PFSK-1 (cell line): ENCODE data around the gene SKI.

Experiments
- FOXP2 ChIP-seq: optimal IDR thresholded peaks from 2 replicates; pipeline ENCODE3; 2011; ENCODE audit warnings: borderline replicate concordance, control low read depth, inconsistent platforms; ENCODE audit not compliant: insufficient read depth; ENCODE audit errors: extremely low read length, extremely low read depth
- POLR2AphosphoS5 ChIP-seq: IDR thresholded peaks from 2 replicates; pipeline ENCODE4 v1.6.1; 2012; ENCODE audit warnings: low read depth, mild to moderate bottlenecking, control low read depth, low read length, moderate library complexity
- SIN3A ChIP-seq: IDR thresholded peaks from 2 replicates; pipeline ENCODE4 v1.6.1; 2012; ENCODE audit warnings: mild to moderate bottlenecking, low read length, moderate library complexity, borderline replicate concordance; ENCODE audit not compliant: insufficient read depth
- TAF1 ChIP-seq: IDR thresholded peaks from 2 replicates; pipeline ENCODE4 v1.6.1; 2012; ENCODE audit warnings: low read length, control low read depth, borderline replicate concordance; ENCODE audit not compliant: insufficient read depth
- TF ChIP-seq, protein P1 (sequence below), 2 experiments: IDR thresholded peaks; 2 replicates each; pipeline versions ENCODE4 v1.6.1 to v1.8.0; 2011 to 2012; ENCODE audit warnings: low read depth in 2 of 2, low read length in 2 of 2, control low read depth in 1 of 2, inconsistent platforms in 1 of 2, mild to moderate bottlenecking in 1 of 2, moderate library complexity in 1 of 2; ENCODE audit not compliant: insufficient read depth in 1 of 2

The SKI gene

GRCh38 chr1:2350911-2351655, 123.0 kb downstream of the SKI start:
- TF ChIP-seq TAF1 (no peak), SIN3A (no peak), POLR2AphosphoS5 (no peak), FOXP2 (no peak)

DNA sequence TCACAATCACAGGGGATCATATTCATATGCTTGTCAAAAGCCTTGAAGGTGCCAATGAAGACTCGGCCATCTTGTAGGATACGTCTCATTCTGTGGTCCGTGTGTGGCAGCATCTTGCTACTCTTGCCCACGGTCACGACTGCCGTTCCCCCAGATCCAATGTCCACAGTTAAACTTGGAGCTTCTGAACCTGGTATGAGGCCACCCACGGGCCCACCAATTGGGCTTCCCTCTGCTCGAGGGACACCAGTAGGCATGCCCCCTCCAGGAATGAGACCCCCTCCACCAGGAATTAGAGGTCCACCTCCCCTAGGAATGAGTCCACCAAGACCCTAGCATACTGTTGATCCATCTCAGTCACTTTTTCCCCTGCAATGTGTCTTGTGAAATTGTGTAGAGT, 123.6 kb downstream of the SKI start:
- no peak for TF ChIP-seq SIN3A
- TF ChIP-seq POLR2AphosphoS5, result no peak
- no peak for TF ChIP-seq FOXP2
- TF ChIP-seq, protein P1, sequence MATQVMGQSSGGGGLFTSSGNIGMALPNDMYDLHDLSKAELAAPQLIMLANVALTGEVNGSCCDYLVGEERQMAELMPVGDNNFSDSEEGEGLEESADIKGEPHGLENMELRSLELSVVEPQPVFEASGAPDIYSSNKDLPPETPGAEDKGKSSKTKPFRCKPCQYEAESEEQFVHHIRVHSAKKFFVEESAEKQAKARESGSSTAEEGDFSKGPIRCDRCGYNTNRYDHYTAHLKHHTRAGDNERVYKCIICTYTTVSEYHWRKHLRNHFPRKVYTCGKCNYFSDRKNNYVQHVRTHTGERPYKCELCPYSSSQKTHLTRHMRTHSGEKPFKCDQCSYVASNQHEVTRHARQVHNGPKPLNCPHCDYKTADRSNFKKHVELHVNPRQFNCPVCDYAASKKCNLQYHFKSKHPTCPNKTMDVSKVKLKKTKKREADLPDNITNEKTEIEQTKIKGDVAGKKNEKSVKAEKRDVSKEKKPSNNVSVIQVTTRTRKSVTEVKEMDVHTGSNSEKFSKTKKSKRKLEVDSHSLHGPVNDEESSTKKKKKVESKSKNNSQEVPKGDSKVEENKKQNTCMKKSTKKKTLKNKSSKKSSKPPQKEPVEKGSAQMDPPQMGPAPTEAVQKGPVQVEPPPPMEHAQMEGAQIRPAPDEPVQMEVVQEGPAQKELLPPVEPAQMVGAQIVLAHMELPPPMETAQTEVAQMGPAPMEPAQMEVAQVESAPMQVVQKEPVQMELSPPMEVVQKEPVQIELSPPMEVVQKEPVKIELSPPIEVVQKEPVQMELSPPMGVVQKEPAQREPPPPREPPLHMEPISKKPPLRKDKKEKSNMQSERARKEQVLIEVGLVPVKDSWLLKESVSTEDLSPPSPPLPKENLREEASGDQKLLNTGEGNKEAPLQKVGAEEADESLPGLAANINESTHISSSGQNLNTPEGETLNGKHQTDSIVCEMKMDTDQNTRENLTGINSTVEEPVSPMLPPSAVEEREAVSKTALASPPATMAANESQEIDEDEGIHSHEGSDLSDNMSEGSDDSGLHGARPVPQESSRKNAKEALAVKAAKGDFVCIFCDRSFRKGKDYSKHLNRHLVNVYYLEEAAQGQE (IDR thresholded peaks at IDR 0.05; ENCODE audit: insufficient read depth in 1 of 2, low read depth in 2 of 2, low read length in 2 of 2), result no peak
- TF ChIP-seq TAF1, result no peak

- TF ChIP-seq, protein P1 (IDR thresholded peaks at IDR 0.05; ENCODE audit: insufficient read depth in 1 of 2, low read depth in 2 of 2, low read length in 2 of 2), result no peak
- TF ChIP-seq POLR2AphosphoS5, result no peak
Observed at GRCh38 chr1:2352341-2352896, 124.3 kb downstream of the SKI start.

- TF ChIP-seq, protein P1 (IDR thresholded peaks at IDR 0.05; ENCODE audit: insufficient read depth in 1 of 2, low read depth in 2 of 2, low read length in 2 of 2), result no peak
- no peak for TF ChIP-seq TAF1
- TF ChIP-seq FOXP2, result no peak
- no peak for TF ChIP-seq SIN3A
- no peak for TF ChIP-seq POLR2AphosphoS5
Observed at GRCh38 chr1:2352897-2353550, 124.9 kb downstream of the SKI start.

DNA sequence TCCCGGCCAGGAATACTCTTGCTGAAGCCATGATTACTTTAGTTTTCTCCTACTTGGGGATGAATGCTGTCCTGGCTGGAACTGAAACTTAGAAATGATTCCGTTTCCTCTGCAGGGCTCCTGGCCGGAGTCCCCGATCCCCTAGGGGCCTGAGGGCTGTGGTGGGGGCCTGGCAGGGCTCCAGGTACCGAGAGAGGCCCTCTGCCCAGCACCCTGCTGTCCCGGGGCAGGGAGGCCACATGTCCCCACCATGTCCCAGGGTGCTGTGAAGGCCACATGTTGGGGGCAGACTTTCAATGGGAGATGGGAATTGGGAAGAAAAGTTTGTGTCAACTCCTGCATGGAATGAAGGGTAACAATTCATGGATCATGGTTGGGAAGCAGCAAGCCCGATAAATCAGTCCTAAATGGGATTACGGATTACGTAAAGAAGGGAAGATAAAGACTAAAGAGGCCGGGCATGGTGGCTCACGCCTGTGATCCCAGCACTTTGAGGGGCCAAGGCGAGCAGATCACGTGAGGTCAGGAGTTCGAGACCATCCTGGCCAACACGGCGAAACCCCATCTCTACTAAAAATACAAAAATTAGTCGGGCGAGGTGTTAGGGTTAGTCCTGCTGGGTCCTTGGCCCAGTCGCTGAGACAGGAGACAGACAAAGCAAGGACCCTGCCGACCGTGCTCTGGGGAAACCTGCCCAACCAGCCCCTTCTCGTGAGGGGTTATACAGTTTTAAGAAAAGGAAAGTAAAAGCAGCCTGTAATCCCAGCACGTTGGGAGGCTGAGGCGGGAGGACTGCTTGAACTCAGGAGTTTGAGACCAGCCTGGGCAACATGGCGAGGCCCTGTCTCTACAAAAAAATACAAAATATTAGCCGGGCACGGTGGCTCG, 125.7 kb downstream of the SKI start:
- TF ChIP-seq FOXP2 (no peak), SIN3A (no peak), POLR2AphosphoS5 (no peak), TAF1 (no peak)
- TF ChIP-seq, protein P1 (IDR thresholded peaks at IDR 0.05; ENCODE audit: insufficient read depth in 1 of 2, low read depth in 2 of 2, low read length in 2 of 2), result no peak
